ENCODE measurements around the gene SLC12A7. TPM values are rescaled to one million over a fixed set of nuclear protein-coding genes. Genes with fewer than 3 reads are reported as not detected.
"Not testable (repeated sequence)": the region's sequence is repeated elsewhere in the genome, so short reads cannot be mapped to it uniquely, and the experiment has no call there.

SLC12A7 gene
- total and polyA plus RNA-seq, 2 donors (not counting 1 experiment from before 2014, with no cell fraction given), result 2.9 to 23.9 TPM

DNA sequence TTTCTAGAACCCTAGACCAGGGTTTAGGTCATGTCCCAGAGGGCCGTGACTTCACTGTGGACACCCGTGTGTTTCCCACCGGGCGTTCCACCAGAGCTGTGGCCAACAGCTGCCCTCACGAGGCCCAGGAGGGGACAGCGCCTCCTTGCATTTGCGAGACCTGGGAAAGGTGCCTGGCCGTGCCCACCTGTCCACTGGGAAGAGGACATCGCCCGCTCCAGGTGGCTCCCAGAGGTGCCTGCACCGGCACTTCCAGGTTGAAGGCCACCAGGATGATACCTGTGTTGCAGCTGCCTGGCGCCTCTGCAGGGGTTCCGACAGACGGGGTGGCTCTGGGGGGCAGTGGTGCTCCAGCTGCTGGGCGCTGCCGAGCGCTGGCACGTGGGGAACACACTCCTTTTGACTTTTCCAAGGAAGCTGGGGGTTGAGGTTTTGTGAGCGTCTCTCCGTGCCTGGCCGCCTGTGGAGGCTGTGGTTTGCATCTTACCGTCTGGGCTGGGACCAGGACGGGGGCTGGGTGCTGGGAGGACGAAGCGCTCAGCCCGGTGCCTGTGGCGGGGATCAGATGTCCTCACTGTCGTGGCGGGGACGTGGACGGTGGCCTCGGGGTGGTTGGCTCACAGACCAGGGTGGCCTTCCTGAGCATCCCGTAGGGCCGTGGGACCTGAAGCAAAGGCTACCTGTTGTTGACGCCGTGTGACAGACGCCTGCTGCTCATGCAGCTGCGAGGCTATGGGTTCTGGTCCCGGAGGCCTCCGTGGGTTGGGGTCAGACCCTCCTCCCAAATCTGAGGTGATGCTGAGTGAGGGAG is 84.0 kb downstream of the SLC12A7 start:
- Histone ChIP-seq H4K20me1 (ENCODE audit: control insufficient read depth, extremely low read depth, insufficient read depth, low read length) (no peaks in the 10 kb centered on the region), H3K79me2 (ENCODE audit: control insufficient read depth, insufficient read depth, low read length) (no peaks in the 10 kb centered on the region), H3K27me3 (ENCODE audit: control insufficient read depth, insufficient read depth, low read length) (no peaks in the 10 kb centered on the region), H3K9ac (ENCODE audit: insufficient read depth, low read length) (no peak overlapping the region), H3K9me3 (ENCODE audit: control insufficient read depth, insufficient read depth, low read depth, low read length) (no peaks in the 10 kb centered on the region), H3K36me3 (ENCODE audit: control insufficient read depth, insufficient read depth, low read length) (no peaks in the 10 kb centered on the region), H3K4me3 (replicated peaks in 1 of 4; ENCODE audit: control extremely low read depth in 1 of 4, insufficient read depth in 1 of 4, low read depth in 3 of 4, low read length in 4 of 4) (no peak overlapping the region), H3K4me1 (ENCODE audit: control insufficient read depth, extremely low read depth, insufficient read depth, low read length) (no peaks in the 10 kb centered on the region), H2AFZ (ENCODE audit: low read length) (no peak overlapping the region), H3K4me2 (ENCODE audit: extremely low read depth, insufficient read depth, low read length) (no peak overlapping the region), H3K27ac (ENCODE audit: insufficient read depth, low read length) (no peak overlapping the region)
- no peak for TF ChIP-seq EZH2 (IDR thresholded peaks at IDR 0.05; ENCODE audit: low read length, missing control alignments)
- TF ChIP-seq CTCF (conservative IDR thresholded peaks at IDR 0.05 in 1 of 2, IDR thresholded peaks at IDR 0.05 in 1 of 2; ENCODE audit: low read depth in 1 of 2, low read length in 2 of 2), result no peak
- no peak for DNase-seq (ENCODE audit: low read depth in 2 of 2)

DNA sequence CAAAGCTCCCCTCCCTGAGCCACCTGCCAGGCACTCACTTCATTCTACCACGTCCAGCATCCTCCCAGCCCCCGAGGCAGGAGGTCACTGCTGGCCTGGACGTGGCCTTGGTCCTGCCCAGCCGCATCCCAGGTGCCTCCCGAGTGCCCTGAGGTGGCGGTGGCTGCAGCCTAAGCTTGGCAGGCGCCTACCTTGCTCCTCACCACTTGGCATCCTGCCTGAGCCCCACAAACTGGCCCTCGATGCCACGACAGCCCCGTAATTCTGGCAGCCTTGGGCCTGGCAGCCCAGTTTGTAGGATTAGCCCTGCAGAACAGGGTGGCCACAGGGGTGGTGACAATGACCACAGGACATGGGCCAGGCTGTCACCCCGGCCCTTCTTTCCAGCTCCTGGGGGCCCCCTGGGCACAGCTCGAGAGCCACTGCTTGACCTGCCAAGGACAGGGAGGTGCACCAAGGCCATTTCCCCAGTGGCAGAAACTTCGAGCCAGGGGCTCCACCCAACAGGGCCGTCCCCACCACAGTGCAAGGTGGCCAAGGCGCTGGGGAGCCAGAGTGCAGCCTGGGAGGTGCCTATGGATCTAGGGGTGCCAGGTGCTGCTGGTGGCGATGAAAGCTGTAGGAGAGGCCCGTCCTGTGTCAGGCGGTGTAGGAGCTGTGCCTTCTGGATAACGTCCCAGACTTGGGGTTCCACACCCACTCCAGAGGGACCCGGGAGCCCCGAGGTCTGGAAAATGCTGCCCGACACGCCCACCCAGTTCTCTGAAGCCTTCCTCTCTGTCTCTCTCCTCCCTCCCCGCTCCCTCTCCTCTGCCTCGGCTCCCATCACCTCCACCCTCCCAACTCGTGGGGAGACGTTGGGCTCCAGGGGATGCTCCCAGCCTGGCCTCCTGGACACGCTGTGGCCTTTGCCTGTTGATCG is 84.9 kb downstream of the SLC12A7 start:
- Histone ChIP-seq H3K36me3 (ENCODE audit: control insufficient read depth, insufficient read depth, low read length) (no peaks in the 10 kb centered on the region), H3K27ac (ENCODE audit: insufficient read depth, low read length) (no peak overlapping the region), H2AFZ (ENCODE audit: low read length) (no peak overlapping the region), H3K9ac (ENCODE audit: insufficient read depth, low read length) (no peak overlapping the region), H3K9me3 (ENCODE audit: control insufficient read depth, insufficient read depth, low read depth, low read length) (no peaks in the 10 kb centered on the region), H3K4me2 (ENCODE audit: extremely low read depth, insufficient read depth, low read length) (no peak overlapping the region), H3K79me2 (ENCODE audit: control insufficient read depth, insufficient read depth, low read length) (no peaks in the 10 kb centered on the region), H3K27me3 (ENCODE audit: control insufficient read depth, insufficient read depth, low read length) (no peaks in the 10 kb centered on the region), H3K4me1 (ENCODE audit: control insufficient read depth, extremely low read depth, insufficient read depth, low read length) (no peaks in the 10 kb centered on the region), H3K4me3 (replicated peaks in 1 of 4; ENCODE audit: control extremely low read depth in 1 of 4, insufficient read depth in 1 of 4, low read depth in 3 of 4, low read length in 4 of 4) (no peak overlapping the region), H4K20me1 (ENCODE audit: control insufficient read depth, extremely low read depth, insufficient read depth, low read length) (no peaks in the 10 kb centered on the region)
- TF ChIP-seq EZH2 (IDR thresholded peaks at IDR 0.05; ENCODE audit: low read length, missing control alignments) (no peak), CTCF (conservative IDR thresholded peaks at IDR 0.05 in 1 of 2, IDR thresholded peaks at IDR 0.05 in 1 of 2; ENCODE audit: low read depth in 1 of 2, low read length in 2 of 2) (no peak)
- no peak for DNase-seq (ENCODE audit: low read depth in 2 of 2)

DNA sequence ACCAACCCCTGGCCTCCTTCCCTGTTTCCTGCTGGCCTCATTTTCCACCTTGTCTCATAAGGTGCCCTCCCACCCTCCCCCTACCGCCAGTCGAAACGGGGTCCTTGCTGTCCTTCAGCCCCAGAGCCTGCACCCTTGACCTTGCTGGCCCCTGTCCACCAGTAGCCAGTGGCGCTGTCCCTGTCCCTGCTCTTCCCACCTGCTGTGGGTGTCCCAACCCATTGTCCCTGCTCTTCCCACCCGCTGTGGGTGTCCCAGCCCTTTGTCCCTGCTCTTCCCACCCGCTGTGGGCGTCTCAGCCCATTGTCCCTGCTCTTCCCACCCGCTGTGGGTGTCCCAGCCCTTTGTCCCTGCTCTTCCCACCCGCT is 89.9 kb downstream of the SLC12A7 start:
- not testable (repeated sequence) for H3K27ac ChIP-seq (ENCODE audit: insufficient read depth, low read length); H4K20me1 ChIP-seq (ENCODE audit: control insufficient read depth, extremely low read depth, insufficient read depth, low read length); DNase-seq (ENCODE audit: low read depth in 2 of 2)

More for the DNA sequence above, 89.9 kb downstream of the SLC12A7 start:
- H3K27me3 ChIP-seq (ENCODE audit: control insufficient read depth, insufficient read depth, low read length); H3K4me1 ChIP-seq (ENCODE audit: control insufficient read depth, extremely low read depth, insufficient read depth, low read length); H3K79me2 ChIP-seq (ENCODE audit: control insufficient read depth, insufficient read depth, low read length); H3K9ac ChIP-seq (ENCODE audit: insufficient read depth, low read length); H3K4me2 ChIP-seq (ENCODE audit: extremely low read depth, insufficient read depth, low read length); H3K9me3 ChIP-seq (ENCODE audit: control insufficient read depth, insufficient read depth, low read depth, low read length); H3K36me3 ChIP-seq (ENCODE audit: control insufficient read depth, insufficient read depth, low read length); H3K4me3 ChIP-seq (replicated peaks in 1 of 4; ENCODE audit: control extremely low read depth in 1 of 4, insufficient read depth in 1 of 4, low read depth in 3 of 4, low read length in 4 of 4); H2AFZ ChIP-seq (ENCODE audit: low read length): not testable (repeated sequence)
